HepG2 (cell line): ENCODE results near the gene SLC27A1. TPM values are rescaled to one million over a fixed set of nuclear protein-coding genes. Genes with fewer than 3 reads are reported as not detected.

Experiments
- FOXK1 ChIP-seq: sonication (generic); formaldehyde crosslinking; IDR thresholded peaks from 2 replicates; pipeline ENCODE4 v1.4.0; 2020; ENCODE audit warnings: low read depth, missing genetic modification reagents, borderline replicate concordance
- FUBP1 ChIP-seq: sonication (generic); formaldehyde crosslinking; IDR thresholded peaks from 2 replicates; pipeline ENCODE4 v1.5.1; 2020; ENCODE audit warnings: missing genetic modification reagents, mild to moderate bottlenecking, borderline replicate concordance
- HOXD1 ChIP-seq: sonication (generic); formaldehyde crosslinking; IDR thresholded peaks from 2 replicates; pipeline ENCODE4 v1.5.0; 2020; ENCODE audit warnings: missing genetic modification reagents
- JUN ChIP-seq: sonication (generic); formaldehyde crosslinking; IDR thresholded peaks from 2 replicates; pipeline ENCODE4 v1.4.0; 2020; ENCODE audit warnings: mild to moderate bottlenecking, missing genetic modification reagents
- KDM1A ChIP-seq: IDR thresholded peaks from 2 replicates; pipeline ENCODE4 v1.6.1; 2016; ENCODE audit warnings: missing compliant biosample characterization
- KMT2B ChIP-seq: IDR thresholded peaks from 2 replicates; pipeline ENCODE4 v1.6.1; 2016; ENCODE audit warnings: missing genetic modification reagents, missing compliant biosample characterization
- NFATC3 ChIP-seq: sonication (generic); formaldehyde crosslinking; IDR thresholded peaks from 2 replicates; pipeline ENCODE4 v1.5.1; 2020; ENCODE audit warnings: mild to moderate bottlenecking, missing genetic modification reagents
- NFIC ChIP-seq: IDR thresholded peaks from 2 replicates; pipeline ENCODE4 v1.6.1; 2012; ENCODE audit warnings: mild to moderate bottlenecking, low read length, inconsistent platforms
- PRDM15 ChIP-seq: sonication (generic); formaldehyde crosslinking; IDR thresholded peaks from 2 replicates; pipeline ENCODE4 v1.4.0; 2020; ENCODE audit warnings: missing genetic modification reagents
- RCOR2 ChIP-seq: IDR thresholded peaks from 2 replicates; pipeline ENCODE4 v1.6.1; 2016; ENCODE audit warnings: missing biosample characterization, missing genetic modification reagents
- SMAD3 ChIP-seq: sonication (generic); formaldehyde crosslinking; IDR thresholded peaks from 2 replicates; pipeline ENCODE4 v1.4.0; 2020; ENCODE audit warnings: missing genetic modification reagents
- SOX5 ChIP-seq: IDR thresholded peaks from 2 replicates; pipeline ENCODE4 v1.6.1; 2016; ENCODE audit warnings: borderline replicate concordance
- ZBTB3 ChIP-seq: sonication (generic); formaldehyde crosslinking; IDR thresholded peaks from 2 replicates; pipeline ENCODE4 v1.4.0; 2020; ENCODE audit warnings: low read depth, mild to moderate bottlenecking, moderate library complexity, missing genetic modification reagents, borderline replicate concordance
- ZBTB37 ChIP-seq: sonication (generic); formaldehyde crosslinking; IDR thresholded peaks from 2 replicates; pipeline ENCODE4 v1.4.0; 2020; ENCODE audit warnings: mild to moderate bottlenecking, missing genetic modification reagents
- ZFX ChIP-seq: sonication (generic); formaldehyde crosslinking; IDR thresholded peaks from 2 replicates; pipeline ENCODE4 v1.4.0; 2020; ENCODE audit warnings: mild to moderate bottlenecking, low read depth, missing genetic modification reagents, moderate library complexity
- ZIK1 ChIP-seq: sonication (generic); formaldehyde crosslinking; IDR thresholded peaks from 2 replicates; pipeline ENCODE4 v1.5.0; 2020; ENCODE audit warnings: mild to moderate bottlenecking, low read depth, missing genetic modification reagents, borderline replicate concordance
- ZMYM3 ChIP-seq: sonication (generic); formaldehyde crosslinking; IDR thresholded peaks from 2 replicates; pipeline ENCODE4 v1.5.1; 2020; ENCODE audit warnings: mild to moderate bottlenecking, missing genetic modification reagents
- ZNF235 ChIP-seq: sonication (generic); formaldehyde crosslinking; IDR thresholded peaks from 2 replicates; pipeline ENCODE4 v1.8.1; 2023; ENCODE audit warnings: mild to moderate bottlenecking, missing genetic modification reagents, borderline replicate concordance
- ZNF280B ChIP-seq: sonication (generic); formaldehyde crosslinking; IDR thresholded peaks from 2 replicates; pipeline ENCODE4 v1.5.0; 2020; ENCODE audit warnings: missing genetic modification reagents, mild to moderate bottlenecking, borderline replicate concordance
- ZNF441 ChIP-seq: sonication (generic); formaldehyde crosslinking; IDR thresholded peaks from 2 replicates; pipeline ENCODE4 v1.7.0; 2021; ENCODE audit warnings: missing genetic modification reagents, borderline replicate concordance
- ZNF777 ChIP-seq: sonication (generic); formaldehyde crosslinking; IDR thresholded peaks from 2 replicates; pipeline ENCODE4 v1.4.0; 2020; ENCODE audit warnings: missing genetic modification reagents
- ZSCAN9 ChIP-seq: IDR thresholded peaks from 2 replicates; pipeline ENCODE4 v1.6.1; 2016; ENCODE audit warnings: borderline replicate concordance
- polyA plus RNA-seq, 8 experiments: library from polyadenylated mRNA; depleted of rRNA in 3 of 8; stranded (reverse) in 7 of 8; unstranded in 1 of 8; fragments of >200 nt; fragmentation: Illumina TruSeq in 4 of 8; extraction: Trizol in 4 of 8; gene quantifications; 2 replicates each; pipeline versions ENCODE4 v1.2.1 to v1.2.3, GENCODE V29; 2011 to 2016; ENCODE audit warnings: low read depth in 4 of 8, missing spikeins in 1 of 8, mixed read lengths in 1 of 8; ENCODE audit not compliant: insufficient read depth in 1 of 8
- total RNA-seq, 5 experiments: library from RNA; depleted of rRNA; stranded (reverse); fragments of >200 nt; fragmentation: Illumina TruSeq; extraction: Trizol; gene quantifications; 2 replicates each; pipeline ENCODE4 v1.2.3, GENCODE V29; 2016; ENCODE audit warnings: low read depth in 1 of 5

Gene SLC27A1
- total and polyA plus RNA-seq, 2 of the 13 experiments (the other 11 are each of a cell fraction or from before 2014, with no cell fraction given): 4.1 to 8.8 TPM

GRCh38 chr19:17554968-17555479 lies 84.7 kb downstream of the SLC27A1 start (continued):
- TF ChIP-seq ZBTB37 (CRISPR knock-in tag) (peak; percentile 44; the same call in 1 of the 2 replicates), FUBP1 (CRISPR knock-in tag) (no peak), ZNF280B (CRISPR knock-in tag) (0 out of 2 replicates have a peak, but pooled peaks have one; percentile 10), ZIK1 (0 out of 2 replicates have a peak, but pooled peaks have one; percentile 14), JUN (CRISPR knock-in tag) (no peak), ZNF441 (CRISPR knock-in tag) (0 out of 2 replicates have a peak, but pooled peaks have one; percentile 22), ZNF235 (CRISPR knock-in tag) (peak; percentile 66; the same call in 1 of the 2 replicates), SMAD3 (CRISPR knock-in tag) (0 out of 2 replicates have a peak, but pooled peaks have one; percentile 9), HOXD1 (CRISPR knock-in tag) (0 out of 2 replicates have a peak, but pooled peaks have one; percentile 42), PRDM15 (CRISPR knock-in tag) (no peak; the same call in 1 of the 2 replicates), ZMYM3 (CRISPR knock-in tag) (peak; percentile 85), NFATC3 (CRISPR knock-in tag) (no peak), ZFX (CRISPR knock-in tag) (no peak), ZBTB3 (CRISPR knock-in tag) (no peak), NFIC (no peak), KDM1A (CRISPR knock-in tag) (0 out of 2 replicates have a peak, but pooled peaks have one; percentile 19), RCOR2 (CRISPR knock-in tag) (0 out of 2 replicates have a peak, but pooled peaks have one; percentile 40), ZNF777 (CRISPR knock-in tag) (no peak), SOX5 (CRISPR knock-in tag) (0 out of 2 replicates have a peak, but pooled peaks have one; percentile 7), ZSCAN9 (no peak), FOXK1 (peak; percentile 16; the same call in 1 of the 2 replicates), KMT2B (CRISPR knock-in tag) (0 out of 2 replicates have a peak, but pooled peaks have one; percentile 7)
